Breast epithelium (tissue), 3 donors: ENCODE data around the gene MFSD8.

Source experiments
- CTCF ChIP-seq, 3 donors: fragments of 450-650 bp; IDR thresholded peaks; one replicate each; pipeline ENCODE4 v1.5.1; 2016 to 2017; ENCODE audit warnings: antibody characterized with exemption in 3 of 3, mild to moderate bottlenecking in 3 of 3, moderate library complexity in 3 of 3
- POLR2A ChIP-seq: fragments of 450-650 bp; IDR thresholded peaks from one replicate; pipeline ENCODE4 v1.6.1; 2016; ENCODE audit warnings: antibody characterized with exemption, mild to moderate bottlenecking, moderate library complexity
- POLR2AphosphoS5 ChIP-seq, 3 donors: sonication (generic); formaldehyde crosslinking; IDR thresholded peaks; one replicate each; pipeline ENCODE4 v1.6.1; 2017; ENCODE audit warnings: antibody characterized with exemption in 3 of 3

GRCh38 chr4:127936974-127937373, 28.0 kb downstream of the MFSD8 start:
- TF ChIP-seq CTCF (IDR thresholded peaks at IDR 0.05): no peak
- TF ChIP-seq POLR2A: no peak
- no peak for TF ChIP-seq POLR2AphosphoS5 (IDR thresholded peaks at IDR 0.05)
